SH-SY5Y (cell line): ENCODE results near the gene KRTAP9-1.

Experiments used
- GATA2 ChIP-seq: IDR thresholded peaks from 2 replicates; pipeline ENCODE4 v1.6.1; 2011; ENCODE audit warnings: mild to moderate bottlenecking, low read depth, low read length
- GATA3 ChIP-seq: IDR thresholded peaks from 2 replicates; pipeline ENCODE4 v1.6.1; 2011; ENCODE audit warnings: low read depth, mild to moderate bottlenecking, low read length, moderate library complexity

DNA sequence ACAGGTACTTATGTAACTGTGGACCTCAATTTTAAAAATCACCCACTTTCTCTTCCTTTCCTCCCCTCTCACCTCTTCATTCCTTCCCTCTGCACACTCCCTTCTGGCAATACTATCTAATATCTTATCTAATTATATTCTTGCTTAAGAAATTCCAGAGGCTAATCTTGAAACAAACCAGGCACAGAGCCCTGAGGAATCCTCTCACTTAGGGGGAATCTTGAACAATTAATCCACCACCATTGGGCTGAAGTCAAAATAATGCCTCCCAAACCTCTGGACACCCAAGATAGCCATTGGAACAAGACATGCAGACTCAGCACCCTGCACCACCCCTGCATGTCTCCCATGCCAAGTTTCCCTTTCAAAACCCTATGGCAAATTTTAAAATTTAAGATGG lies 48.3 kb upstream of the KRTAP9-1 start:
- TF ChIP-seq GATA3 (no peak), GATA2 (no peak)
